Uterus (tissue), 2 donors: ENCODE results near the gene ZNF407.

Source experiments
- POLR2A ChIP-seq, 2 donors: fragments of 450-650 bp; IDR thresholded peaks; one replicate each; pipeline ENCODE4 v1.6.1; 2016; ENCODE audit warnings: antibody characterized with exemption in 2 of 2, mild to moderate bottlenecking in 1 of 2, moderate library complexity in 1 of 2
- TF ChIP-seq, protein P1 (sequence below), 4 experiments: fragments of 200-600 bp in 2 of 4; fragments of 450-650 bp in 2 of 4; sonication (generic) in 2 of 4; IDR thresholded peaks; one replicate each; pipeline ENCODE4 v1.5.1; 2016 to 2019; ENCODE audit warnings: antibody characterized with exemption in 4 of 4, mild to moderate bottlenecking in 2 of 4, moderate library complexity in 1 of 4

GRCh38 chr18:75088021-75088506 lies 490.4 kb downstream of the ZNF407 start:
- TF ChIP-seq, protein P1, sequence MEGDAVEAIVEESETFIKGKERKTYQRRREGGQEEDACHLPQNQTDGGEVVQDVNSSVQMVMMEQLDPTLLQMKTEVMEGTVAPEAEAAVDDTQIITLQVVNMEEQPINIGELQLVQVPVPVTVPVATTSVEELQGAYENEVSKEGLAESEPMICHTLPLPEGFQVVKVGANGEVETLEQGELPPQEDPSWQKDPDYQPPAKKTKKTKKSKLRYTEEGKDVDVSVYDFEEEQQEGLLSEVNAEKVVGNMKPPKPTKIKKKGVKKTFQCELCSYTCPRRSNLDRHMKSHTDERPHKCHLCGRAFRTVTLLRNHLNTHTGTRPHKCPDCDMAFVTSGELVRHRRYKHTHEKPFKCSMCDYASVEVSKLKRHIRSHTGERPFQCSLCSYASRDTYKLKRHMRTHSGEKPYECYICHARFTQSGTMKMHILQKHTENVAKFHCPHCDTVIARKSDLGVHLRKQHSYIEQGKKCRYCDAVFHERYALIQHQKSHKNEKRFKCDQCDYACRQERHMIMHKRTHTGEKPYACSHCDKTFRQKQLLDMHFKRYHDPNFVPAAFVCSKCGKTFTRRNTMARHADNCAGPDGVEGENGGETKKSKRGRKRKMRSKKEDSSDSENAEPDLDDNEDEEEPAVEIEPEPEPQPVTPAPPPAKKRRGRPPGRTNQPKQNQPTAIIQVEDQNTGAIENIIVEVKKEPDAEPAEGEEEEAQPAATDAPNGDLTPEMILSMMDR (IDR thresholded peaks at IDR 0.05): no peak
- no peak for TF ChIP-seq POLR2A (IDR thresholded peaks at IDR 0.05)
